Measurements from ENCODE around the gene ZFR2. TPM values are rescaled to one million over a fixed set of nuclear protein-coding genes. Genes with fewer than 3 reads are reported as not detected.

ZFR2 gene
- total and polyA plus RNA-seq, 2 of the 8 experiments (the other 6 are each of a cell fraction or from before 2014, with no cell fraction given), result 14.5 to 28.4 TPM

DNA sequence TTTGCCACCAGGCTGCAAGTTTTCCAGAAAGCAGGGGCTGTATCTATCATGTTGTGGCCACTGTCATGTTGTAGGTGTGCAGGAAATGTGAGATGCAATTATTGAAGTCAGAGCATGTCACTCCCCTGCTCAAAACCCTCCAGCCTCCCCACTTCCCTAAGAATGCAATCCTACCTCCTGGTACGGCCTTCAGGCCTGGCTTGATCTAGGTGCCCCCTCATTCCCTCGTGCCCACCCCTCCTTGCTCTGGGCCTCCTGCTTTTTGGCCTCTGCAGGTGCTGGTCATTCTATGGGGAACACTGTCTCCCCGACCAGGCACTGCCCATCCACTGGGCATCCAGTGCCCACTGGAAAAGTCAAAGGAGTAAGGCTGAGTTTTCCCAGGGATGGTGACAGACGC lies 54.2 kb downstream of the ZFR2 start:
- Histone ChIP-seq H3K9me3 (ENCODE audit: insufficient read depth in 2 of 2, low read depth in 1 of 2, low read length in 1 of 2) (no peaks in the 10 kb centered on the region), H3K27me3 (replicated peaks in 1 of 4; ENCODE audit: control insufficient read depth in 3 of 4, extremely low read depth in 1 of 4, insufficient read depth in 3 of 4, low read length in 3 of 4) (no peaks in the 10 kb centered on the region), H4K91ac (replicated peaks; ENCODE audit: insufficient read length, low read length) (no peak overlapping the region), H3K23me2 (ENCODE audit: low read depth, low read length) (no peaks in the 10 kb centered on the region), H2BK5ac (ENCODE audit: low read depth, low read length) (no peak overlapping the region), H3K9ac (replicated peaks in 1 of 4; ENCODE audit: extremely low read depth in 1 of 4, low read depth in 3 of 4, low read length in 3 of 4) (no peak overlapping the region), H3K4me2 (ENCODE audit: insufficient read depth in 1 of 2, low read depth in 2 of 2, low read length in 2 of 2) (no peak overlapping the region), H4K20me1 (replicated peaks in 1 of 2; ENCODE audit: control insufficient read depth in 1 of 2, insufficient read depth in 2 of 2, low read length in 2 of 2) (no peaks in the 10 kb centered on the region), H3K14ac (ENCODE audit: insufficient read length) (no peak overlapping the region), H3K36me3 (ENCODE audit: control insufficient read depth in 2 of 4, insufficient read depth in 4 of 4, low read length in 3 of 4) (no peaks in the 10 kb centered on the region), H4K5ac (ENCODE audit: insufficient read length, low read depth, low read length) (no peak overlapping the region), H3K79me1 (ENCODE audit: low read depth, low read length) (no peaks in the 10 kb centered on the region), H3K79me2 (ENCODE audit: control insufficient read depth in 1 of 2, insufficient read depth in 2 of 2, low read length in 2 of 2) (no peaks in the 10 kb centered on the region), H3K4me1 (replicated peaks in 1 of 4; ENCODE audit: control insufficient read depth in 3 of 4, insufficient read depth in 4 of 4, low read length in 3 of 4) (no peaks in the 10 kb centered on the region; a peak in 1 of 7 replicates), H3K4ac (replicated peaks; ENCODE audit: insufficient read length, low read depth, low read length) (no peak overlapping the region), H4K8ac (ENCODE audit: extremely low read depth, insufficient read depth, low read length) (no peak overlapping the region), H3K23ac (ENCODE audit: insufficient read length) (no peak overlapping the region), H3K18ac (ENCODE audit: extremely low read depth, low read length) (no peak overlapping the region), H2BK12ac (ENCODE audit: low read depth, low read length) (no peak overlapping the region), H2AK5ac (ENCODE audit: low read depth, low read length) (no peak overlapping the region), H2BK120ac (replicated peaks; ENCODE audit: low read depth, low read length) (no peak overlapping the region), H3K27ac (ENCODE audit: low read depth, low read length) (no peak overlapping the region), H2AFZ (ENCODE audit: low read length) (no peak overlapping the region), H3K56ac (replicated peaks; ENCODE audit: insufficient read length, low read depth, low read length) (no peak overlapping the region), H2BK15ac (ENCODE audit: low read length) (no peak overlapping the region), H3K4me3 (ENCODE audit: extremely low read depth in 1 of 4, insufficient read depth in 2 of 4, low read depth in 3 of 4, low read length in 4 of 4) (no peak overlapping the region), H2BK20ac (ENCODE audit: low read length) (no peak overlapping the region)
- WGBS, 2 experiments (ENCODE audit: extremely low coverage in 1 of 2, insufficient coverage in 1 of 2, insufficient read length in 1 of 2, insufficient replicate concordance in 2 of 2, low coverage in 1 of 2, low lambda C conversion rate in 2 of 2, missing lambda C conversion rate in 1 of 2), result 87% methylated on average over 3 of the region's 4 CpGs; no CpG with 5 or more reads in 1 of the 2 experiments
- ChIA-PET CTCF (ENCODE audit: partially characterized antibody) (interaction anchor here (0.8 kb wide), 1 partner anchor 90 kb away, joined by 3 read pairs; no protein-coding TSS in a partner anchor), POLR2A (ENCODE audit: partially characterized antibody) (no interaction called here)
- FAIRE-seq (no peak), DNase-seq (ENCODE audit: low read depth in 1 of 2, low spot score in 2 of 2) (no peak)
- no peak for TF ChIP-seq EP300 (IDR thresholded peaks at IDR 0.05; ENCODE audit: borderline replicate concordance in 1 of 2, low read depth in 2 of 2, low read length in 2 of 2)
- TF ChIP-seq RBBP5 (IDR thresholded peaks at IDR 0.05; ENCODE audit: borderline replicate concordance, low read depth, low read length), result no peak
- no peak for TF ChIP-seq SP4 (IDR thresholded peaks at IDR 0.05; ENCODE audit: low read length)
- TF ChIP-seq, protein P1, sequence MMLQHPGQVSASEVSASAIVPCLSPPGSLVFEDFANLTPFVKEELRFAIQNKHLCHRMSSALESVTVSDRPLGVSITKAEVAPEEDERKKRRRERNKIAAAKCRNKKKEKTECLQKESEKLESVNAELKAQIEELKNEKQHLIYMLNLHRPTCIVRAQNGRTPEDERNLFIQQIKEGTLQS (IDR thresholded peaks at IDR 0.05; ENCODE audit: insufficient read depth, low read depth, low read length), result no peak
- no peak for TF ChIP-seq MAFK (IDR thresholded peaks at IDR 0.05; ENCODE audit: low read depth, low read length)
- no peak for TF ChIP-seq BRCA1 (IDR thresholded peaks at IDR 0.05; ENCODE audit: low read depth, low read length)

Measured in H1 (cell line).